Heart left ventricle (tissue), 16 donors: Measurements from ENCODE around the gene HMX1. TPM values are rescaled to one million over a fixed set of nuclear protein-coding genes. Genes with fewer than 3 reads are reported as not detected.

Experiments used
- ATAC-seq, 4 donors: fragments of 200-7000 bp; cut with Tn5 transposase; one replicate each; pipeline ENCODE4 v1.9.1; 2020 to 2022; ENCODE audit warnings: moderate library complexity in 4 of 4, mild to moderate bottlenecking in 3 of 4, moderate number of reproducible peaks in 1 of 4
- DNase-seq, 5 donors: peaks; one replicate each; pipeline ENCODE4 v3.0.0-alpha.2; 2020
- H3K27ac ChIP-seq, 12 donors: fragments of 200-600 bp; sonication (generic) in 4 of 12; one replicate each; pipeline versions ENCODE4 v1.5.0 to v1.8.0; 2016 to 2022; ENCODE audit warnings: mild to moderate bottlenecking in 2 of 12
- H3K27me3 ChIP-seq, 9 donors: fragments of 200-600 bp; sonication (generic) in 2 of 9; one replicate each; pipeline versions ENCODE4 v1.5.1 to v1.8.0; 2016 to 2022; ENCODE audit warnings: mild to moderate bottlenecking in 3 of 9
- H3K36me3 ChIP-seq, 9 donors: fragments of 200-600 bp; sonication (generic) in 2 of 9; one replicate each; pipeline versions ENCODE4 v1.5.0 to v1.8.0; 2018 to 2022; ENCODE audit warnings: mild to moderate bottlenecking in 2 of 9
- H3K4me1 ChIP-seq, 12 donors: fragments of 200-600 bp; sonication (generic) in 4 of 12; one replicate each; pipeline versions ENCODE4 v1.5.0 to v1.8.0; 2016 to 2022; ENCODE audit warnings: mild to moderate bottlenecking in 3 of 12
- H3K4me3 ChIP-seq, 12 donors: fragments of 200-600 bp; sonication (generic) in 4 of 12; one replicate each; pipeline versions ENCODE4 v1.5.0 to v1.8.0; 2017 to 2022; ENCODE audit warnings: mild to moderate bottlenecking in 9 of 12, moderate library complexity in 4 of 12
- H3K9me3 ChIP-seq, 12 donors: fragments of 200-600 bp; sonication (generic) in 4 of 12; one replicate each; pipeline versions ENCODE4 v1.5.0 to v1.8.0; 2016 to 2022; ENCODE audit warnings: mild to moderate bottlenecking in 1 of 12
- POLR2A ChIP-seq, 2 donors: fragments of 450-650 bp; IDR thresholded peaks; one replicate each; pipeline ENCODE4 v1.6.1; 2017; ENCODE audit warnings: antibody characterized with exemption in 2 of 2, mild to moderate bottlenecking in 2 of 2, moderate library complexity in 2 of 2
- WGBS, 4 donors: extraction: QIAGEN DNeasy Blood & Tissue Kit in 2 of 4; methylation state at CpG; one replicate each; pipeline versions ENCODE4 v1.1.5 to v1.1.7; 2013 to 2018; 5-methylcytosine and 5-hydroxymethylcytosine counted together
- intact Hi-C, 10 donors: fragments of 100-400 bp; cut with DNase I; formaldehyde crosslinking; loops; one replicate each; pipeline versions ENCODE4 v1.11.1 to v1.14.2; 2022
- polyA plus RNA-seq, 2 donors: library from polyadenylated mRNA; stranded (reverse); fragments of 200-250 nt; gene quantifications; one replicate each; pipeline ENCODE4 v1.2.3, GENCODE V29; 2013
- total RNA-seq, 9 donors: library from RNA; depleted of rRNA in 2 of 9; stranded (reverse); fragments of >200 nt in 2 of 9; fragmentation: NEBNext Ultra II Directional in 3 of 9; extraction: Animal tissue kit (Norgen Biotek cat#: 25700) in 3 of 9; gene quantifications; one replicate each; pipeline versions ENCODE4 v1.1.0 to v1.2.4, GENCODE V29; 2016 to 2023
- TF ChIP-seq, protein P1 (sequence below), 12 donors: fragments of 200-600 bp; sonication (generic) in 4 of 12; IDR thresholded peaks; one replicate each; pipeline versions ENCODE4 v1.5.0 to v1.8.0; 2018 to 2022; ENCODE audit warnings: antibody characterized with exemption in 12 of 12, mild to moderate bottlenecking in 5 of 12
- donor health status: ischemic (EF 13 %, LVEDD 7.1; RV severe dilation, severe dysfunction).
- donor health status: healthy with polysubstance abuse.
- donor health status: DM: no; HTN: yes; CAD: no.
- donor health status: DM: no; HTN: no; CAD: no.
- donor health status: ischemic (EF 25% LVEDD 6.9; RV normal size, moderate dysfunction).
- donor health status: ischemic (EF 25% LVEDD 5.7; RV mildly dilated, moderate dysfunction).
- donor health status: healthy.
- donor health status: DM: yes; HTN: yes; CAD: no.
- donor health status: ischemic (EF 35%, LVEDD 5.7; RV mildly dilated, moderate dysfunction).
- donor health status: nonischemic (EF 11% LVEDD 7.7; RV severe dilation, severe dysfunction).
- donor health status: DM: yes; HTN: yes; CAD: no.
- donor health status: PGD.
- donor health status: ischemic (EF 29% LVEDD 5.4; RV normal size, mild dysfunction).
- donor health status: nonischemic (EF 23%, LVEDD 6.1; RV moderate dilation, normal function).

HMX1 gene
- total and polyA plus RNA-seq, 11 donors = 0.25 TPM; not detected in 10

DNA sequence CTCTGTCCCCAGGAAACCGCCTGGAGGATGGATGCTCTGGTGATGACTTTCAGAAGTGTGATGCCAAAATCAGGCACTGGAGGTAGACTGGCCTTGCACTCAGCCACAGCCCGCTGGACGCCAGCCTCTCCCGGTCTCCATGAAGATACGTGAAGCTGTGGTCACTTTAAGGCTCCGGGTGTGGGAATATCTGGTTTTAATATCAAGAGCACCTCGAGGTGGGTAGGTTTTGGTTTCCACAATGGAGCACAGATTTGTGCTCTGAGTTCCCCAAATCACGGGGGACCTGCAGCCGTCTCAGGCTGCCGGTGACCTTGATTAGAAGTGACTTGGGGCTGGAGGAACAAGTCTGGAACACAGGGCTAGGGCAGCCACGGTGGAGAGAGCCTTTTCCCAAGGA lies 6.8 kb upstream of the HMX1 start:
- ATAC-seq = no peak
- 19 to 37% (median 24%) methylated on average over 10 to 11 of the region's 11 CpGs for WGBS, 4 donors
- TF ChIP-seq, protein P1, sequence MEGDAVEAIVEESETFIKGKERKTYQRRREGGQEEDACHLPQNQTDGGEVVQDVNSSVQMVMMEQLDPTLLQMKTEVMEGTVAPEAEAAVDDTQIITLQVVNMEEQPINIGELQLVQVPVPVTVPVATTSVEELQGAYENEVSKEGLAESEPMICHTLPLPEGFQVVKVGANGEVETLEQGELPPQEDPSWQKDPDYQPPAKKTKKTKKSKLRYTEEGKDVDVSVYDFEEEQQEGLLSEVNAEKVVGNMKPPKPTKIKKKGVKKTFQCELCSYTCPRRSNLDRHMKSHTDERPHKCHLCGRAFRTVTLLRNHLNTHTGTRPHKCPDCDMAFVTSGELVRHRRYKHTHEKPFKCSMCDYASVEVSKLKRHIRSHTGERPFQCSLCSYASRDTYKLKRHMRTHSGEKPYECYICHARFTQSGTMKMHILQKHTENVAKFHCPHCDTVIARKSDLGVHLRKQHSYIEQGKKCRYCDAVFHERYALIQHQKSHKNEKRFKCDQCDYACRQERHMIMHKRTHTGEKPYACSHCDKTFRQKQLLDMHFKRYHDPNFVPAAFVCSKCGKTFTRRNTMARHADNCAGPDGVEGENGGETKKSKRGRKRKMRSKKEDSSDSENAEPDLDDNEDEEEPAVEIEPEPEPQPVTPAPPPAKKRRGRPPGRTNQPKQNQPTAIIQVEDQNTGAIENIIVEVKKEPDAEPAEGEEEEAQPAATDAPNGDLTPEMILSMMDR (IDR thresholded peaks at IDR 0.05) = no peak
- TF ChIP-seq POLR2A (IDR thresholded peaks at IDR 0.05) = no peak
- no peak overlapping the region for H3K27ac ChIP-seq
- H3K9me3 ChIP-seq = no peaks in the 10 kb centered on the region
- no peak for DNase-seq
- no peaks in the 10 kb centered on the region for H3K36me3 ChIP-seq
- H3K27me3 ChIP-seq = peaks cover 26 to 91% (median 64%) of the 10 kb centered on the region in 9 donors
- no peak overlapping the region for H3K4me3 ChIP-seq
- no peaks in the 10 kb centered on the region for H3K4me1 ChIP-seq
- intact Hi-C loops = no loop called here

DNA sequence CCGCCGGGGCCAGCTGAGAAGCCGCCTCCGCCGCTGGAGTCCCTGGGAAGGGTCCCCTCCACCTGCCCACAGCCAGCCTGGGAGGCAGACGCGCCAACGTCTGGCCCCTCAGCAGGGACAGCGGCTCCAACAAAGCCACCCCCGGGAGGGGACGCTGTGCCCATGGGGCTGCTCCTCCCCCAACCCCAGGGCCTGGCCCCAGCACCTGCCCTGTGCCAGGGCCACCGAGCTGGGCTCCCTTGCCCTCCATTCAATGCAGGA lies 6.1 kb upstream of the HMX1 start:
- intact Hi-C loops = no loop called here
- Histone ChIP-seq H3K27ac (no peak overlapping the region), H3K36me3 (no peaks in the 10 kb centered on the region), H3K9me3 (no peaks in the 10 kb centered on the region), H3K4me3 (no peak overlapping the region), H3K4me1 (peaks cover 0 to 6% (median 0%) of the 10 kb centered on the region in 12 donors), H3K27me3 (peaks cover 32 to 95% (median 71%) of the 10 kb centered on the region in 9 donors)
- 0 to 2% (median 2%) methylated on average over 5 to 12 of the region's 12 CpGs for WGBS, 4 donors
- DNase-seq (no peak), ATAC-seq (no peak)
- TF ChIP-seq POLR2A (IDR thresholded peaks at IDR 0.05) = no peak
- TF ChIP-seq, protein P1 (IDR thresholded peaks at IDR 0.05) = no peak

DNA sequence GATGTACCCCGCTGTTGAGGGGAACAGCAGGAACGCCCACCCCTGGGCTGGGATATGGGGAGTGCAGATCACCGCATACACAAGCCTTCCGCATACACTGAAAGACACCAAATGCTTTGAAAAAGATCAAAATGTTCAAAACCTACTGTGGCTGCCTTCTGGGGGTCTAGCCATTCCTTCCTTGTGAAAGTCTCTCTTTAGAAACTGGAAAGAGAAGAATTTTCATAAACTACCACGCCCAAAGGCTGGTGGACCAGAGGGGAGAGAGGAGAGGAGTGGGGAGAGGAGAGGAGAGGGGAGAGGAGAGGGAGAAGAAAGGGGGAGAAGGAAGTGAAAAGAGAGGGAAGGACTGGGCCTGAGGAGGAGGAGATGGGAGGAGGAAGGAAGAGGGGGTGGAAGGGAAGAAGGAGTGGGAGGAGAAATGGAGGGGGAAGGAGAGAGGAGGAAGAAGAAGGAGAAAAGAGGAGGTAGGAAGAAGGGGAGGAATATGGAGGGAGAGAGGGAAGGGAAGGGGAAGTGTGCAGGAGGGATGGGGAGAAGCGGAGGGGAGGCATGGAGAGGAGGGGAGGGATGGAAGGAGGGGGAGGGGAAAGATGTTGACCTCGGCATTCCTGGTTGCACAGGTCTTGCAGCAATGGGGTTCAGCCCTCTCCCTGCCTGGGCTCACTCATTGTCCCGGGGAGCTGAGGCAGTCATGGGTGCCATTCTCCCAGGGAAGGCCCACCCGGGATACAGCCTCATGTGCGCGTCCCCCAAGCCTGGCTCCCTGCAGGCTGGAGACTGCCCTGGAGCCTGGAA lies 5.5 kb upstream of the HMX1 start:
- Histone ChIP-seq H3K4me3 (no peak overlapping the region), H3K9me3 (no peaks in the 10 kb centered on the region), H3K27me3 (peaks cover 37 to 95% (median 76%) of the 10 kb centered on the region in 9 donors), H3K4me1 (peaks cover 0 to 11% (median 0%) of the 10 kb centered on the region in 12 donors), H3K36me3 (no peaks in the 10 kb centered on the region), H3K27ac (no peak overlapping the region)
- TF ChIP-seq, protein P1 (IDR thresholded peaks at IDR 0.05) = no peak
- TF ChIP-seq POLR2A (IDR thresholded peaks at IDR 0.05) = no peak
- DNase-seq = no peak
- intact Hi-C loops = no loop called here
- ATAC-seq = no peak
- WGBS, 4 donors = 3 to 5% (median 3%) methylated on average over 11 of the region's 11 CpGs

DNA sequence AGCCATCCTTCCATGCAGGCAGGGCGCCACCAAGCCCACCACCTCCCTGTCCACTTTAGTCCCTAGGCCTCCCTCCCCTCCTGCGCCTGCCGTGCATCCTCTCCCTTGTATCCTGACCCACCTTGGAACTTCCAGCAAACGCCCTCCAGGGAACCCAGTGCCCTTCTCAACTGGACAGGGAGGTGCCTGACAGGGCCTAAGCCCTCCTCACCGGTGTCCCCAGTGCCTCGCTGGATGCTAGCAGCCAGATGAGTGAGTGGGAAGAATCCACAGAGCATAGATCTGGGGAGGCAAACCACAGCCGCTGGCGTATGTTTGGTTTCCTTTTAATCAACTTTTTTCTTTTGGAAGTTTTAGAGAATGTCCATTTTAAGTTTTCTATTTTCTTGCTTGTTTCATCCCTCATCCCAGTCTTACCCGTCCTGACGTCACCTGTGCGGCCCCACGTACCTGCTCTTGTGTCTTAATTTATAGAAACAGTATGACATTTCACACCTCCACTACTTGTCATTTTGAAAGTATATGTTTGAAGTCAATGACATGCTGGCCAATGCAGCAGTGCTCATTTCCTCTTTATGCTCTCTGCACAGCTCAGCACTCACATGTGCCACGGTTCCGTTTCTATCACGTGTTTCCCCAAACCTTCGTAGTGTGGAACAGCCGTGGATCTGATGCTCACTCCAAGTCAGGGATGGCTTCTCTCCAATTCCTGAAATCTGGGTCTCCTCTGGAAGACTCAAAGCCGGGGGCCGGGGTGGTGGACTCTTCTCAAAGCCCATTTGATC lies 3.4 kb upstream of the HMX1 start:
- Histone ChIP-seq H3K27ac (no peak overlapping the region), H3K4me3 (no peak overlapping the region), H3K27me3 (peaks cover 47 to 96% (median 82%) of the 10 kb centered on the region in 9 donors), H3K36me3 (no peaks in the 10 kb centered on the region), H3K4me1 (peaks cover 0 to 26% (median 0%) of the 10 kb centered on the region in 12 donors), H3K9me3 (no peaks in the 10 kb centered on the region)
- intact Hi-C loops = no loop called here
- DNase-seq = no peak
- WGBS, 4 donors = 12 to 19% (median 15%) methylated on average over 19 of the region's 19 CpGs
- TF ChIP-seq, protein P1 (IDR thresholded peaks at IDR 0.05) = no peak
- no peak for TF ChIP-seq POLR2A (IDR thresholded peaks at IDR 0.05)
- no peak for ATAC-seq
